ENCODE measurements around the gene HSPBP1.

Gene HSPBP1

GRCh38 chr19:55255618-55256423 is 24.1 kb downstream of the HSPBP1 start:
- no peaks in the 10 kb centered on the region for H3K9me3 ChIP-seq (ENCODE audit: control insufficient read depth, low read length)
- H3K36me3 ChIP-seq (ENCODE audit: control insufficient read depth, insufficient read depth, low read length): no peaks in the 10 kb centered on the region
- peaks cover 25% of the 10 kb centered on the region for H3K4me1 ChIP-seq (ENCODE audit: control insufficient read depth, insufficient read depth, low read length)
- H3K4me3 ChIP-seq (ENCODE audit: insufficient read depth, low read depth, low read length): no peak overlapping the region
- H3K27ac ChIP-seq (ENCODE audit: insufficient read depth, low read depth, low read length, poor library complexity, severe bottlenecking): no peak overlapping the region
- 82 to 84% methylated on average over 17 of the region's 17 CpGs for WGBS, 2 experiments
- H3K27me3 ChIP-seq (ENCODE audit: control insufficient read depth, insufficient read depth, low read length, poor library complexity, severe bottlenecking): no peaks in the 10 kb centered on the region

DNA sequence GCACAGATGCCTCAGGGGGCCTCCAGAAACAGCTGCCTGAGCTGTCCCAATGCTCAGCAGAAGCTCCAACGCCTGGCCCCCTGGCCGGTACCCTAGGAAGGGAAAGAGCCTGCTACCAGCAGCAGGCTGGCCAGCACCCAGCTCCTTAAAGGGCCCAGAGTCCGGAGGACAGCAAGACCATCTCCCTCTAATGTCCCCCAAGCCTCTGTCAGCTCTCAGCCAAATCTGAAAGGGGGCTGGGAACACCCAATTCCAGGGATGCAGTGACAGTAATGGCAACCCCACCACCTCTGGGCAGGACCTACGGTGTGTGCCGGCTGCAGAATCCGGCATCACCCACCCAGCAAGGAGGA is 25.3 kb downstream of the HSPBP1 start:
- WGBS, 2 experiments: 89 to 94% methylated on average over 6 of the region's 6 CpGs
- Histone ChIP-seq H3K9me3 (ENCODE audit: control insufficient read depth, low read length) (no peaks in the 10 kb centered on the region), H3K27ac (ENCODE audit: insufficient read depth, low read depth, low read length, poor library complexity, severe bottlenecking) (no peak overlapping the region), H3K4me3 (ENCODE audit: insufficient read depth, low read depth, low read length) (no peak overlapping the region), H3K27me3 (ENCODE audit: control insufficient read depth, insufficient read depth, low read length, poor library complexity, severe bottlenecking) (no peaks in the 10 kb centered on the region), H3K36me3 (ENCODE audit: control insufficient read depth, insufficient read depth, low read length) (no peaks in the 10 kb centered on the region), H3K4me1 (ENCODE audit: control insufficient read depth, insufficient read depth, low read length) (peaks cover 17% of the 10 kb centered on the region)

GRCh38 chr19:55253842-55254624 is 25.9 kb downstream of the HSPBP1 start:
- H3K9me3 ChIP-seq (ENCODE audit: control insufficient read depth, low read length): no peaks in the 10 kb centered on the region
- no peaks in the 10 kb centered on the region for H3K27me3 ChIP-seq (ENCODE audit: control insufficient read depth, insufficient read depth, low read length, poor library complexity, severe bottlenecking)
- H3K36me3 ChIP-seq (ENCODE audit: control insufficient read depth, insufficient read depth, low read length): no peaks in the 10 kb centered on the region
- H3K4me1 ChIP-seq (ENCODE audit: control insufficient read depth, insufficient read depth, low read length): peaks cover 16% of the 10 kb centered on the region
- H3K4me3 ChIP-seq (ENCODE audit: insufficient read depth, low read depth, low read length): no peak overlapping the region
- no peak overlapping the region for H3K27ac ChIP-seq (ENCODE audit: insufficient read depth, low read depth, low read length, poor library complexity, severe bottlenecking)
- 87% methylated on average over 23 of the region's 23 CpGs for WGBS, 2 experiments

DNA sequence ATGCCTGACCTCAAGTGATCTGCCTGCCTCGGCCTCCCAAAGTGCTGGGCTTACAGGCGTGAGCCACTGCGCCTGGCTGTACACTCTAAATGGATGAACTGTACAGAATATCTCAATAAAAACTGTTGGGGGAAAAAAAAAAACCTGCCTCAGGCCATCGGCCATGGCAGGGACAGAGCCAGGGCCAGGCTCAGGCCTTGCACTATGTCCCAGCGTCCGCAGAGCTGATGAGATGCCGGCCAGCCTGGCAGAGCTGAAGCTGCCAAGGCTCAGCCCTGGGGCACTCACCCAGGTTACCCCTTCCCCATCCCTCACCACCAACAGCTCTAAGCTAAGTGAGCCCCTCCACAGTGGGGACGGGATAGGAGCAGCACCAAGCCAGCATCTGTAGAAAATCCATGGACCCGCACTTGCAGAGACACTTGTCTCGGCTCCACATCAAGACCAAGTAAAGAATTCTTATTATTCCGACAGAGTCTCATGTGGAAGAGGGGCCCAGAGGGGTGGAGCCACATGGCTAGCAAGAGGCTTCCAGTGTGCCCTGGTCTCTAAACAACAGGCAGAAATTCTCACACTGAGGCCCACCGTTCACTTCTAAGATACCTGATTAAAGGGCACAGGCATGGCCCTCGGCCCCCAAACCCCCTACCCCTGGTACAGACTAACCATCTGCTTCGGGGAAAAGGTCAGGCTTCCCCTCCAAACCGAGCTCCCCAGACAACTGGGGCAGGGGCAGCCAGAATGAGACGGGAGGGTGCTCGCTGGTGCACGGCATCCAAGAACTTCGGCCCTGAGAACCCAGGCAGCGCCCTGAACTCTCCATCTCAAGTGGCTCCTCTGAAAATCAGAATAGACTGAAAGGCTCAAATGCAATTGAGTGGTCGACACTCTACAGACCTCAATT is 26.9 kb downstream of the HSPBP1 start:
- H3K9me3 ChIP-seq (ENCODE audit: control insufficient read depth, low read length): no peaks in the 10 kb centered on the region
- H3K36me3 ChIP-seq (ENCODE audit: control insufficient read depth, insufficient read depth, low read length): no peaks in the 10 kb centered on the region
- no peak overlapping the region for H3K27ac ChIP-seq (ENCODE audit: insufficient read depth, low read depth, low read length, poor library complexity, severe bottlenecking)
- H3K4me3 ChIP-seq (ENCODE audit: insufficient read depth, low read depth, low read length): no peak overlapping the region
- WGBS, 2 experiments: 93 to 94% methylated on average over 21 of the region's 21 CpGs
- no peaks in the 10 kb centered on the region for H3K27me3 ChIP-seq (ENCODE audit: control insufficient read depth, insufficient read depth, low read length, poor library complexity, severe bottlenecking)
- H3K4me1 ChIP-seq (ENCODE audit: control insufficient read depth, insufficient read depth, low read length): peaks cover 16% of the 10 kb centered on the region

DNA sequence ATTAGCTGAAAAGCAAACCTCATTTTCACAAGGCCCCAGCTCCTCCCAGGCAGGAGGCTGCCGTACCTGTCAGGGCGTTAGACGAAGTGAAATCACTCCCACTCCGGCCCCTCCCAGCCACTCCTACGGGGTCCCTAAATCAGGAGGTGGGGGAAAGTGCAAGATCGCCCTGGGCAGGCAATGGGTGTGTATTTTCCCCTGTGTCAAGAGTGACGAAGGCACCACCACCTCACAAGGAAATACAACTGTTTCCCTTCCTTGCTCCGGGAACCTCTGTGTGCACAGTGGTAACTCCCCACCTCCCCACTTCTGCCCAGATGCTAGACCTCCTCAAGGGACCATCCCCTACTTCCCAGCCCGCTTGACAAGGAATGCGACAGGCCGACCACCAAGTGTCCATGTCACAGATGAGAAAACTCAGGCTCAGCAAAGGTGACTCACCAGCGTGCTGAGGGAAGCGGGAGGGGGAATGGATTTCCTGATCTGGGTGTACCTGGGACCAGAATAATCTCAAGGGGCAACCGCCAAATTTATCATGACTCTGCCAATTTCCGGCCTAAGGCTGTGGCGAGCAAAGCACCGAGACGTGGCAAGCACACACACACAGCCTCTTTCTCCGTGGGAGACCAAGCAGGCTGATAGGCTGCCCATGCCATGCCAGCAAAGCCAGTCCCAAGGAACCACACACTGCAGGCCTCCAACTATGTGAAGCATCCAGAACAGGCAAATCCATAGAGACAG is 28.4 kb downstream of the HSPBP1 start:
- no peak overlapping the region for H3K4me3 ChIP-seq (ENCODE audit: insufficient read depth, low read depth, low read length)
- no peaks in the 10 kb centered on the region for H3K9me3 ChIP-seq (ENCODE audit: control insufficient read depth, low read length)
- H3K36me3 ChIP-seq (ENCODE audit: control insufficient read depth, insufficient read depth, low read length): no peaks in the 10 kb centered on the region
- peaks cover 4% of the 10 kb centered on the region for H3K4me1 ChIP-seq (ENCODE audit: control insufficient read depth, insufficient read depth, low read length)
- no peak overlapping the region for H3K27ac ChIP-seq (ENCODE audit: insufficient read depth, low read depth, low read length, poor library complexity, severe bottlenecking)
- no peaks in the 10 kb centered on the region for H3K27me3 ChIP-seq (ENCODE audit: control insufficient read depth, insufficient read depth, low read length, poor library complexity, severe bottlenecking)
- WGBS, 2 experiments: 93 to 95% methylated on average over 19 of the region's 19 CpGs

GRCh38 chr19:55250262-55251036 is 29.5 kb downstream of the HSPBP1 start:
- Histone ChIP-seq H3K9me3 (ENCODE audit: control insufficient read depth, low read length) (no peaks in the 10 kb centered on the region), H3K27me3 (ENCODE audit: control insufficient read depth, insufficient read depth, low read length, poor library complexity, severe bottlenecking) (no peaks in the 10 kb centered on the region), H3K4me1 (ENCODE audit: control insufficient read depth, insufficient read depth, low read length) (no peaks in the 10 kb centered on the region), H3K36me3 (ENCODE audit: control insufficient read depth, insufficient read depth, low read length) (peaks cover 5% of the 10 kb centered on the region), H3K4me3 (ENCODE audit: insufficient read depth, low read depth, low read length) (no peak overlapping the region), H3K27ac (ENCODE audit: insufficient read depth, low read depth, low read length, poor library complexity, severe bottlenecking) (no peak overlapping the region)
- WGBS, 2 experiments: 94% methylated on average over 18 of the region's 18 CpGs

- Histone ChIP-seq H3K36me3 (ENCODE audit: control insufficient read depth, insufficient read depth, low read length) (peaks cover 11% of the 10 kb centered on the region), H3K4me3 (ENCODE audit: insufficient read depth, low read depth, low read length) (no peak overlapping the region), H3K4me1 (ENCODE audit: control insufficient read depth, insufficient read depth, low read length) (no peaks in the 10 kb centered on the region), H3K9me3 (ENCODE audit: control insufficient read depth, low read length) (no peaks in the 10 kb centered on the region), H3K27me3 (ENCODE audit: control insufficient read depth, insufficient read depth, low read length, poor library complexity, severe bottlenecking) (no peaks in the 10 kb centered on the region), H3K27ac (ENCODE audit: insufficient read depth, low read depth, low read length, poor library complexity, severe bottlenecking) (no peak overlapping the region)
- WGBS, 2 experiments: 96 to 97% methylated on average over 11 of the region's 11 CpGs
Observed at GRCh38 chr19:55249841-55250240, 30.1 kb downstream of the HSPBP1 start.

DNA sequence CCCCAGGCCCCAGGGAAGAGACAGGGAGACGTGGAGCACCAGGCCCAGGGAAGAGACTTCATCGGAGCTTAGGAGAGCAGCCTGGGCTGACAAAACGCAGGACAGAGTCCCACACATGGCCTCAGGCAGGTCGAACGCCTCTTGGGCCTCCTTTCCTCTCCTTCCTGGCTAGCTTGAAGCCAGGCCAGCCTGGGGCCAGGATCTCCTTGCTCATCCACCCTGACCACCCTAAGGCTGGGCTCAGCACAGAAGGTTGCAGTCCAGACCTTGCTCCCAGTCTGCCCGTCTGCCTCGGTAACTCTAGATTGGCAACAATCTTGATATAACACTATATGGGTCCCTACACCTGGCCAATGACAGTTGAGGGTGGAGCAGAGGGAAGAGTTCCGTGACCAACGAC is 31.2 kb downstream of the HSPBP1 start:
- Histone ChIP-seq H3K4me3 (ENCODE audit: insufficient read depth, low read depth, low read length) (no peak overlapping the region), H3K27ac (ENCODE audit: insufficient read depth, low read depth, low read length, poor library complexity, severe bottlenecking) (no peak overlapping the region), H3K4me1 (ENCODE audit: control insufficient read depth, insufficient read depth, low read length) (no peaks in the 10 kb centered on the region), H3K36me3 (ENCODE audit: control insufficient read depth, insufficient read depth, low read length) (peaks cover 17% of the 10 kb centered on the region), H3K27me3 (ENCODE audit: control insufficient read depth, insufficient read depth, low read length, poor library complexity, severe bottlenecking) (no peaks in the 10 kb centered on the region), H3K9me3 (ENCODE audit: control insufficient read depth, low read length) (no peaks in the 10 kb centered on the region)
- WGBS, 2 experiments: 93 to 94% methylated on average over 9 of the region's 9 CpGs

GRCh38 chr19:55248166-55248675 is 31.7 kb downstream of the HSPBP1 start:
- no peaks in the 10 kb centered on the region for H3K9me3 ChIP-seq (ENCODE audit: control insufficient read depth, low read length)
- H3K36me3 ChIP-seq (ENCODE audit: control insufficient read depth, insufficient read depth, low read length): peaks cover 19% of the 10 kb centered on the region

More at GRCh38 chr19:55248166-55248675, 31.7 kb downstream of the HSPBP1 start:
- Histone ChIP-seq H3K27me3 (ENCODE audit: control insufficient read depth, insufficient read depth, low read length, poor library complexity, severe bottlenecking) (no peaks in the 10 kb centered on the region), H3K27ac (ENCODE audit: insufficient read depth, low read depth, low read length, poor library complexity, severe bottlenecking) (no peak overlapping the region), H3K4me3 (ENCODE audit: insufficient read depth, low read depth, low read length) (no peak overlapping the region), H3K4me1 (ENCODE audit: control insufficient read depth, insufficient read depth, low read length) (no peaks in the 10 kb centered on the region)
- WGBS, 2 experiments: 92 to 93% methylated on average over 10 of the region's 10 CpGs
